ENCODE results near the gene ESPL1. TPM values are rescaled to one million over a fixed set of nuclear protein-coding genes. Genes with fewer than 3 reads are reported as not detected.

The ESPL1 gene
- total RNA-seq, 1 donor from 2014 or later = 33.8 TPM

DNA sequence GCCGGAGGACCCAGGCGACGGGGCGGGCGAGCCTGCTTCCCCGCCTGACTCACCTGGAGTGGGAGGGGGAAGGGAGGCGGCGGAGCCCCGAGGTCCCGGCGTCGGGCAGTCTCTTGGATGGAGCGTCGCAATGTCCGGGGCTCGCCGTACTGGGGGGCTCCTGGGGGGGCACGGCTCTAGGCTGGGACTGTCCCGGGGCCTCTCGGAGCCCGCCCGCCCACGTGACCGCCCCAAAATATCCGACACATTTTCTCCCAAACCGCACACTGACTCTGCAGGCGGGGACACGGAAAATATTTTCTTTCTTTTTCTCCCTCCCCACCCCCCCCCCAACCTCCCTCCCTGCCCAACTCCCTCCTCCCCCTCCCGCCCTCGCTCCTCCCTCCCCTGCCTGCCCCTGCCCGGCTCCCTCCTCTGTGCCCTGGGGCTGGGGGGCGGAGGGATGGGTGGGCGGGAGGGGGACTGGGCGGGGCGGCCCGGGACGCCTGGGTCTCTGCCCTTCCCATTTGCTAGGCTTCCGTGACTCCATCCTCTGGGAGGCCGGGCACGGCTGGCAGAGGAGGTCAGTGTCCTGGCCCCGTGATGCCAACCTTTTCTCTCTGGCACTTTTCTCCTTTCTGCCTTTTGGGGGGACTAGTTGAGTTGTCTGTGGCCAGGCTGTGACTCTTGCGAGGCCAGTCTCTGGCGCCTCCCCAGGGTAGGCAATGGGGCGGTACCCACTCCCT, 36.0 kb upstream of the ESPL1 start, which contains the start of gene RARG:
Gene RARG, minus strand, starts transcription at position 289 of the 725 bp plus-strand sequence. CDS start 4,664 bp downstream, outside the sequence.
- ATAC-seq = peak; percentile 67

DNA sequence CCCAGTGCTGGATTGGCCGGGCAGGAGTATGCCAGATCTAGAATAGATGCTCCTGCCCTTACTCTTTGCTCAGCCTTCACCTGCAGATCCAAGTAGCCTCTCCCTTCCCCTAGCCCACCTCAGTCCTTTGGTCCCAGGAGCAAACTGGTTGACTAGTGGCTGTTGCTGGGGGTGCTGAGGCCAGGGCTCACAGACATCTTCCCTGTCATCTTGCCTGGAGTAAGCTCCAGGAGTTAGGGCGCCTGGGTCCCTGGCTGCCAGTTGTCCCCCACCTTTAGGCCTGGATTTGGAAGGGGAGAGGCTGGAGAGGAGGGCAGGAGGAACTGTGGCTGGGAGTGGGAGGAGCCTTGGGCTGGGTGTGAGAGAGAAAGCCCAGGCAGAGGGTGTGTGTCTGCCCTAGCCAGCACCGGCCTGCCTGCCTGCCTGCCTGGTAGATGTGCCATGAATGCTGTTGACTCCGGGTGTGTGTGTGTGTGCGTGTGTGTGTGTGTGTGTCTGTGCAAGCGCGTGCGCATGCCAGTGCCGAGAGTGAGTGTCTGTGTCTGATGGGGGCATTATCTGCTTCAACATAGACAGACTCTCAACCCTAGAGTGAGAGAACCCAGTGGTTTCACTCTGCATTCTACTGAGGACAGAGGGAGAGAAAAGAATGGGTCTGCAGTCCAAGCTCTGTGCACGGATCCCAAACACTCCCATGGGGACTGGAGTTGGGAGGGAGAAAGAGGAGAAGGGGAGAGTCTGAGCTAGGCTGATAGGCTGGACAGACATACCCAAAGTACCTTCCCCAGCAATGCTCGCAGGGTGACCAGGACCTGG, 35.2 kb upstream of the ESPL1 start:
- peak; percentile 72 for ATAC-seq

DNA sequence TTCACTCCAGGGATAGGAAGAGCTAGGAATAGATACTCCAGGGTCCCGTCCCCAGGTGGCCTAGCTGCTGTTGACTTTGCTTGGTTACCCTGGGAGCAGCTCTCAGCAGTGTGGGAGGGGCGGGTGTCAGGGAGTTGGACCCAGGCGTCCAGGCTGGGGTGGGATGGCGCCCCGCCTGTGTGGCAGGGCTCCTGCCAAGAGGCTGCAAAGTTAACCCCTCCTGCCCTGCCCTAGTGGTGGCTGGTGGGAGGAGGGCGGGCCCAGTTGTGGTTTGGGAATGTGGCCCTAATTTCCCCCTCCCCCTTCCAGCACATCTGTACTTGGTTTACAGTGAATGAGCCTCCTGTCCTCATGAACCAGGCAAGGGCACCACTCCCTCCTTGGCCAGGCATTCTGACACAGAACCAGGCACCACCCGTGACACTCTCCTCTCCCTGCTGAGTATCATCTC, 34.4 kb upstream of the ESPL1 start:
- ATAC-seq = no peak

DNA sequence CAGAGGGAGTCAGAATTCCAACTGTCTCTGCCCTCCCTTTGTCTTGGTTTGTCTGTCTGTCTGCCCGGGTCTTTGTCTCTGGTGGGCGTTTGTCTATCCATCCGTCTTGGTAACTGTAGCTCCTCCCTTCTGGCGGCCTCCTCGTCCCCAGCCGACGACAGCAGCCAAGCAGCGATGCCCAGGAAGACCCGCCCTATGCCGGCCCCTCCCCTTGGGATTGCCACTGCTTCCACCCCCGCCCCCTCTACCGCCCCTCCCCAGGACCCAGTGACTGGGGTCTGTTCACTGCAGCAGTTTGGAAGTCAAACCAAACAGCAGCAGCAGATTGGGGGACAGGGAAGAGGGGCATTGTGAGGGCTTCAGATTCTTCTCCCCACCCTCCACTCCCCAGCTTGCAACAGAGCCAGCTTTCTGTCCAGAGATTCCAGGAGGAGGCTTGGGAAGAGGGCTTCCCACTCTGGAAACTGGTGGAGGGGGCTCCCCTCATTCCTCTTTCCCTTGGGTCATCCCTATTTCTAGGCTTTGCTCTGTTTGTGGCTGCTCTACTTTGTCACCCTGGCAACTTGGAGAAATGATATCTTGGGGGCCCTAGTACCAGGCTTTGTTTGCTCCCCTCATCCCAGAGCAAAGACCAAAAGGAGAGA, 33.7 kb upstream of the ESPL1 start:
- no peak for ATAC-seq

DNA sequence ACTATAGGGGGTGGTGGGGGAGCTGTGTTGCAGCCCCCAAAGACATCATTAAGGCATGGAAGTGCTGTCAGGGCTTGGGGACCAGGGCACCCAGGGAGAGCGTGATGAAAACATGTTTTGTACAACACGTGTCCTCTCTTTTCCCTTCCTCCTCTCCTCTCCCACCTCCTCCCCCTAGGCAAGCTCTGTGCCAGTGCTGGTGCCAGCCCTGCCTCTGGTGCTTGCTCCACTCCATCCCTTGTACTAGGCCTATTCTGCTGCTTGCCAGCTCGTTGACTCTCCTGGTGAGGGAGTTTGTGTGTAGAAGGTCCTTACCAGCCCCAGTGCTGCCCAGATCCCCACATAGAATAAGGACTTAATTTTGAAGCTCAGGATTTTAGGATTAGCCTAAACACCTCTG, 32.9 kb upstream of the ESPL1 start:
- no peak for ATAC-seq

DNA sequence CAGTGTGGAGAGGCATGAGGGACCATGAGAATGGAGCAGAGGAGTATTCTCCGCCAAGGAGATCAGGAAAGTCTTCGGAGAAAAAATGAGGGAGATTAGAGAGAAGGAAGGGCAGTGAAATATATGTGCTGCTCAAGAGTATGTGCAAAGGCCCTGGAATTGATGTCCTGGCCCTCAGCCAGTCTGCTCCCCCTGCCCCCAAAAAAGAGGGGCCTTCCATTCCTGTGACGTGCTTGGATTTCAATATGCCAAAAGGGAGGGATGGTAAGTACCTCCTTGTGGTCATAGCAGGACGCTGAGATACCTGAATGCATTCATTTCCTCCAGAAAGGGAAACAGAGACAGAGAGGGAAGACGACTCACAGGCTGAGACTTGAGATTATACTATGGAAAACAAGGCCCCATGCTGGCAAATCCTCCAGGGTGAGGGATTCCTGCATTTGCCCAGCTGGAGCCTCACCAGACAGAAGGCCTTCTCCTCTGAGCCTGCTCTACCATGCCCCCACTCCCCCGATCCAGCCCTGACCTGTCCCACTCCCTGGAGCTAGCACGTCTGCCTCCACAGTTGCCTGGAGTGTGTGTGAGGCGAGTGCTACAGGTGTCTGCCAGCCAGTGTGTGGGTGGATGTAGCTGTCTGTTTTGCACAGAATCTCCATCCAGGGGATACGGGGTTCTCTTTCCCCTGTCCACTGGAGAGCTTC, 32.2 kb upstream of the ESPL1 start:
- no peak for ATAC-seq

DNA sequence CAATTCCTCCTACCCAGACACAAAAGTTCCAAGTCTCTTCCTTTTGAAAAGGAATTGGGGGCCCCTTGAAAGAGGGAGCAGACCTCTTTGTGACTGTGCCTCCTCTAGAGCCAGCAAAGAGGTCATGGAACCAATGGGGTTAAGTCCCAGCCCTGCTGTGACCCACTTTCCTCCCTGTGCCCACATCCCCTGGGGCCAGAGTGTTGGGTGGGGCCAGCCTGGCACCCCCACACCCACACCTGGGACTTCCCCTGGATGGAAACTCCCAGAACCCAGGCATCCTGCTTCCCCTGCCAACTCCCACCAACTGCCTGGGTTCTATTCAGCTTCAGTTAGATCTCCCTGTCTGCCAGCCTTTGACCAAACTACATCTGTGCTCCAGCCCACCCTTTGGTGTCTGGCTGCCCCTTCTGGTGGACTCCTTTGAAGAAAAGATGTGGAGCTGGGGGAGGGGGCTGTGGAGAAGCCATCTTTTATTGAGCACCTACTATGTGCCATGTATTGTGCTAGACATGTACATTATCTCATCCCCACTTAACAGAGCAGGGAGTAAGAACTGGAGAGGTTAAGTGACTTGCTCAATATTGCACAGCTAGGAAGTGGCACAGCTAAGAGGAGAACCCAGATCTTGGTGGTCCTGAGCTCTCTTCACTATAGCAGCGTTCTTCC, 31.5 kb upstream of the ESPL1 start:
- ATAC-seq = no peak

DNA sequence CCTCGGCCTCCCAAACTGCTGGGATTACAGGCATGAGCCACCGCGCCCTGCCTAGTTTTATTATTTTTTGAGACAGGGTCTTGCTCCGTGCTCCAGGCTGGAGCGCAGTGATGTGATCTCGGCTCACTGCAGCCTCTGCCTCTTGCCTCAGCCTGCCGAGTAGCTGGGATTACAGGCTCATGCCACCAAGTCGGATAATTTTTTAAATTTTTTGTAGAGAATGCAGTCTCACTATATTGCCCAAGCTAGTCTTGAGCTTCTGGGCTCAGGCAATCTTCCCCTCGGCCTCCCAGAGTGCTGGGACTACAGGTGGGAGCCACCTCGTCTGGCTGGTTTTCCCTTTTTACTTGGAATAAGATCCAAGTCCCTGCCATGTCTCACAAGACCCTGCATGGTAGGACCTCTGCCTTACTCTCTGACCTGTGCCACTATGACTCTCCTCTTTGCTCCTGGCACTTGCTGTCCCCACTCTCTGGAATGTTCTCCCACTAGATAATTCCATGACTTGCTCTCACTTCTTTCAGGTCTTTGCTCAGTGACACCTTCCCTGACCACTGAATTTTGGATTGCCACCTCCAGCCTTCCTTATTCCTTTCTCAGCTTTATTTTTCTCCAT, 28.3 kb upstream of the ESPL1 start:
- ATAC-seq = no peak

DNA sequence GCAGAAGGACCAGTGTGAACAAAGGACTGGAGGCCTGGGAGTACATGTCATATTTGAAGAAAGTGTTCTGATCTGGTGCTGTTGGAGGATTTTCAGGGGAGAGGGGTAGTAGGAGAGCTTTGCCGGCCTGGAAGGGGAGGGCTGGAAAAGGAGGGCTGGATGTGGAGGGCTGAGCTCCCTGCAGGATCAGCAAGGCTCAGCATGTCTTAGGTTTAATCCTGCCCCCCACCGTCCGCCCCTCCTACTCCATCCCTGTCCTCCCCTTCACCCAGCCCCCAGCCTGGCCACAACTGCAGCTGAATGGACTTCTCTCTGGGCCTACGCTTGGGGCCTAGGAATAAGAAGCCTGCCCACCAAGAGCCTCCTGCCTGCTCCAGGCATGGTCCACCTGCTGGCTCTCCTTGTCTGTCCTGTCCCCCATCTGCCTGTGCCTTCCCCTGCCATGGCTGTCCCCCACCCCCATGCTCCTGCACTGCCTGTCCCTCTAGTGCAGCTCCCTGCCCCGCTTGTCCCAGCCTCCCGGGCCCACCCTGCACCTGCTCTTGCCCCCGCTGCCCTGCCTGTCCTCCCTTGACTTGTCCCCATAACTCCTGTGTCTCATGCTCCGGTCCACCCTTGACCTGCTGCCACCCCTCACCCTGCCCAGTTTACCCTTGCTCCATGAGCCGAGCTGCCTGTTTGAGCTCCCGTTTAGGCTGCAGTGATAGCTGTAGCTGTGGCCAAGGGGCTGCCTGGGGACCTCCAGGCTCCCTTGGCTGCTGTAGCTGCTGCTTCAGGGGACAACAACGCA, 26.3 kb upstream of the ESPL1 start:
- ATAC-seq = peak; percentile 16

DNA sequence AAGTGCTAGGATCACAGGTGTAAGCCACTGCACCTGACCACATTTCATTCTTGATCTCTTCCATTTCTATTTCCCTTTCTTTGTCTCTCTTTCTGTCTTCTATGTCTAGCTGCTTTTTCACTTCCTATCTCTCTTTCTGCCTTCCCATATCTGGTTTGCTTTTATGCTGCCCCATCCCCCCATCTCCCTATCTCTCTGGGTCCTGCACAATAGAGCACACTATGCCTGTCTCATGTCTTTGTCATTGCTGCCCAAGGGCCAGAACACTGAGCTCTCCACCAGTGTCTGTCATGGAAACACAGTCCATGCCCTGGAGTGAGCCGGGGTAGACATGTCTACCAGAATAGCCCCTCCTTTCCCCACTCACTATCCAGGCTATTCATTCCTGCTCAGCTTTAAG, 23.8 kb upstream of the ESPL1 start:
- no peak for ATAC-seq

DNA sequence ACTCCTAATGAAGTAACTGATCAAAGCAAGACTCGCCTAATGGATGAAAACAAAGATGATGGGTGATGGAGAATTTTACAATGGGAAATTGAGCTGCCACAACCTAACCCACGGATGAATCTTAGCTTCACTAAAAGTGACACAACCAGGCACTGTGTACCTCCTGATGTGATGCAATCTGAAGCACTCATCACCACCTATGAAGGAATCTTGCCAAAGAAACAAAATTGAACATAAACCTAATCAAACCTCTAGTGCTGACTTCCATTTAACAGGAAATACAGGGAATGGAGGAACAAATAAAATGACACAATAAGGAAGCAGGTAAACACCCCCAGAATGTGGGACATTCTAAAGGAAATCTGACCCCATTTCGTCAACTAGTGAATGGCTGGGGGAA, 22.8 kb upstream of the ESPL1 start:
- no peak for ATAC-seq

DNA sequence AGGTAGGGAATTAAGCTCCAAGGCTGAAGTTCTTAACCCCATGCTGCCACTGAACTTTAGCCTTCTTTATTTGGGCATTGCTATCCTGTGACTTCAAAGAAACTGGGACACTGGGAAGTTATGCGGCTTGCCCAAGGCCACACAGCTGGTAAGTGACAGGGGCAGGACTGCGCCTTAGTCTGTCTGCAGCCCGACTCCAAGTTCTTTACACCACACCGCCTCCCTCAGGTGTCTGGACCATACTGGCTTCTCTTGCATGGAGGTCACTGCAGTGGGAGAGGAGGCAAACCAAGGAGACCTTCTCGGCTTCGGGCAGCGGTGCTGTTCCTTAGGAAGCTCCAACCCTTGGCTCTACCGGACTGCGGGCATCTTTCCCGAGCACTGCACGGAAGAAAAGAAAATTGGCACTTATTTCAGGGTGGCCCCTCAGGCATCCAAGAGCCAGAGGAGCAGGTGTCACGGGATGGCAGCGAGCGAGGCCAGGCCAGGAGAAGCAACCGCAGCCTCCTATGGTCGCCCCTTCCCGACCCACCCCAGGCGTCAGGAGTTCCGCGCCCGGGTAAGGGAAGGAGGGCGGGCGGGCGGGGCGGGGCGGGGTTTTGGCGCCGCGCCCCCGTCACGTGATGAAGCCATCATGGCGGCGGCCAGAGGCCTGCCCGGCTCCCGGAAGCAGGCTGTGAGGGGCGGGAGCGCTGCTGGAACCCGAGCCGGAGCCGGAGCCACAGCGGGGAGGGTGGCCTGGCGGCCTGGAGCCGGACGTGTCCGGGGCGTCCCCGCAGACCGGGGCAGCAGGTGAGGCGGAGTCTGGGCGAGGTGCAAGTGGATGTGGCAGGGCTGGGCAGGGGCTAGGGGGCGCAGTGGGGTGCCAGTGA, 16.4 kb upstream of the ESPL1 start:
- ATAC-seq = peak; percentile 78

DNA sequence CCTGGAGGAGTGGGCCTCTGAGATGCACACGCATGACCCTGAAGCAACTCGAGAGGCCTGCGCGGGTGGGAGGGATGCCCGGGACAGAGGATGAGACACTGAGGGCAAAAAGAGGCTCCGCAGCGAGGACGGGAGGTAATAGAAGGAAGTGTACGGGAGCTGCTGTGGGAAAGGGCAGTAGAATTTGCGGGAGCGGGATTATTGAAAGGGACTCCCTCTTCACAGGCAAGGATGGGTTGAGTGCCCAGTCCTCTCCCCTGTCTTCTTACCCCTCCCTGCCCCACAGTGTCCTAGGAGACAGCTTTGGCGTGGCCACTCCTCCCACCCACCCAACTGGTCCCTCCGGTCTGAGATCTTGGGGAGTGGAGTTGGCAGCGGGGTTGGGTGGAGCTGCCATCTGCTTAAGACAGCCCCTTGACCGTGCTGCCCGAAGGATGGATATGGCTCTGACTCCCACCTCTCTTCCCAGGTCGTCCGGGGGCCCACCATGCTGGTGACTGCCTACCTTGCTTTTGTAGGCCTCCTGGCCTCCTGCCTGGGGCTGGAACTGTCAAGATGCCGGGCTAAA, 15.7 kb upstream of the ESPL1 start:
- peak; percentile 92 for ATAC-seq

DNA sequence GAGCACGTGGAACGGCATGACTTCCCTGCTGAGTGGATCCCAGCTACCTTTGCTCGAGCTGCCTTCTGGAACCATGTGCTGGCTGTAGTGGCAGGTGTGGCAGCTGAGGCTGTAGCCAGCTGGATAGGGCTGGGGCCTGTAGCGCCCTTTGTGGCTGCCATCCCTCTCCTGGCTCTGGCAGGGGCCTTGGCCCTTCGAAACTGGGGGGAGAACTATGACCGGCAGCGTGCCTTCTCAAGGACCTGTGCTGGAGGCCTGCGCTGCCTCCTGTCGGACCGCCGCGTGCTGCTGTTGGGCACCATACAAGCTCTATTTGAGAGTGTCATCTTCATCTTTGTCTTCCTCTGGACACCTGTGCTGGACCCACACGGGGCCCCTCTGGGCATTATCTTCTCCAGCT, 14.8 kb upstream of the ESPL1 start:
- ATAC-seq = no peak

DNA sequence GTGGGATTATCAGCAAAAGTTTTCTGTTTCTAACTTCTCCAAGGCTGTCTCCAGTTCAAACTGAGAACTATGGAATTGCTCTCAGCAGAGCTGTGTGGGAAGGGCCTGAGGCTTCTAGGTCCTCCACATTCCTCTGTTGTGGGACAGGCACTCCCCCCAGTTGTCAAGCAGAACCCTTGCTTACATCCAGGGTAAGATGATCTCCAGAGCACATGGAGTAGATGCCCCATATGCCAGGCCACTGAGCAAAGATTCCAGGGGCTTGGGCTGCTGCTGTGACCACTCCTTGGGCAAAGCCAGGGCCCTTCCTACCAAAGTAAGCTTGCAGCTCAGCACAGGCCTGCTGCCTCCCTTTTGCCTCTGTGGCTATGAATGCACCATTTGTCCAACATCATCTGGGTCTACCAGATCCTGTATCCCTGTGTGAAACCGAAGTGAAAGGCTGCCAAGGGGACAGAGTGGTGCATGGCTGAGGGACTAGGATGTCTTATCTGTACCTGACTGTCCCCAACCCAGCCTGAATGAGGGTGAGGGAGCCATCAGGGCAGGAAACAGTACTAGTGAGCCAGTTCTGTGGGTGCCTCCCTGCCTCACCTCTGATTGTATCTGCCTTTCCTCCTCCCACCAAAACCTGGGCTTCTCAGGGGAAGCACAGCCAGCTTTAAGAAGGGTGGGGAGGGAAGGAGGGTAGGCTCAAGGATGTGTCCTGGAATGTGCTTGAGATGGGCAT, 13.1 kb upstream of the ESPL1 start:
- ATAC-seq = no peak

DNA sequence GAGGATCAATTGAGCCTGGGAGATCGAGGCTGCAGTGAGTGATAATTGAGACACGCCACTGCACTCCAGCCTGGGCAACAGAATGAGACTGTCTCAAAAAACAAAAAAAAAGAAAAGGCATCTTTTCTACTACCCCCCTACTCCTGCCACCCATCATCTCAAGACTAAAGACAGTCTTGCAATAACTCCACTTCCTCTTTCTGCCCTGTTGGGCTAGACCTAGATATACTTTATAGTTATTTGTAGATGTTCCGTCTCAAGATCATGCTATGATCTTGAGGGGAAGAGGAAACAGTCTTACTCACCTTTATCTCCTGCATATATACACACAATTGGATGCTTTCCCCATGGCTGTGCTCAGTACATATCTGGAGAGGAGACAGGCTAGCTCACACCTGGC, 12.1 kb upstream of the ESPL1 start:
- ATAC-seq = no peak

DNA sequence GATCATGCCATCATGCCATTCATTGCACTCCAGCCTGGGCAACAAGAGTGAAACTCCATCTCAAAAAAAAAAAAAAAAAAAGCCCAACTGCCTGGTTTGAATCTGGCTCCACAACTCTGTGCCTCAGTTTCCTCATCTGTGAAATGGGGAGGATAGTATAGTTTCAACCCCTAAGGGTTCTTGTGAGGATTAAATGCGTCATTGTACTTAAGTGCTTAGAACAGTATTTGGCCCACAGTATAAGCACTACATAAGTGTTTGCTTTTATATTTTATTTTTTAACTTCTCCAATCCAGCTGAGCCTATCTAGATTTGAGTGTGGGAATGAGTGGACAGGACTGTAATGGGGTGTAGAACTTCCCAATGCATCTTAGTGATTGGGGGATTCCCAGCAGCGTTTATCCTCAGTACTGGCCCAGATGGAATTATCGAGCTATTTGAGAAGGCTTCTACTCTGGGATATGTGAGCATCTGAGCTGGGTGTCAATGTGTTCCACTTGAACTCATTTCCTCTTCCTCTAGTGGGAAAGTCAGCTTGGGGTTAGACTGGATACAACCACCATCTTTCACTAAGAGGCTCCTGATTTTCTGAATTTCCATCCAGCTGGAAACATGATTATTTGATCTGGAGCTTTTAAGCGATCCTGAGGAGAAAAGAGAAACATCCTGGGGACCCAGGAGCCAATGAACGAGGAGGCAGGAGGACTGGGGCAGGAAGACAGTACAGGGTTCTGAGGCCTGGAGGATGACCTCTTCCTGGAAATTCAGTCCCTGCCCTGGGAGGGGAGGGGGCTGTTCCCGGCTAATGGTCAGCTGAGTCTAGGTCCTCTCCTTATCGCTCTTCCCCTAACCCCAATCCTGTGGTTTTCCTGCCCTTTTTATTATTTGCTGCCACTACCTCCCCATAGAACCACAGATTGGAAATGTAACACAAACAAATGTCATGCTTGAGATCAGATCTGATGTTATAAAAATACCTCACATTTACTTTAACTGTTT, 9.3 kb upstream of the ESPL1 start:
- ATAC-seq = no peak
